GM13977 (cell line): ENCODE data around the gene ARHGAP31.

Source experiments
- DNase-seq: peaks from one replicate; pipeline ENCODE4 v3.0.0; 2012; ENCODE audit warnings: low spot score
- in situ Hi-C: fragments of 300-500 bp; cut with MboI; formaldehyde crosslinking; loops from one replicate; pipeline ENCODE4 v1.12.0; 2022; ENCODE audit warnings: low sequenced_read_pairs, low pct_unique_long_range_greater_than_20kb, mixed read lengths, inconsistent platforms; ENCODE audit not compliant: unreplicated experiment
- TF ChIP-seq, protein P1 (sequence below): IDR thresholded peaks from 2 replicates; pipeline ENCODE4 v1.5.1; 2012; ENCODE audit warnings: mild to moderate bottlenecking, control low read depth; ENCODE audit not compliant: insufficient read depth; ENCODE audit errors: extremely low read depth, missing control alignments

ARHGAP31 gene

DNA sequence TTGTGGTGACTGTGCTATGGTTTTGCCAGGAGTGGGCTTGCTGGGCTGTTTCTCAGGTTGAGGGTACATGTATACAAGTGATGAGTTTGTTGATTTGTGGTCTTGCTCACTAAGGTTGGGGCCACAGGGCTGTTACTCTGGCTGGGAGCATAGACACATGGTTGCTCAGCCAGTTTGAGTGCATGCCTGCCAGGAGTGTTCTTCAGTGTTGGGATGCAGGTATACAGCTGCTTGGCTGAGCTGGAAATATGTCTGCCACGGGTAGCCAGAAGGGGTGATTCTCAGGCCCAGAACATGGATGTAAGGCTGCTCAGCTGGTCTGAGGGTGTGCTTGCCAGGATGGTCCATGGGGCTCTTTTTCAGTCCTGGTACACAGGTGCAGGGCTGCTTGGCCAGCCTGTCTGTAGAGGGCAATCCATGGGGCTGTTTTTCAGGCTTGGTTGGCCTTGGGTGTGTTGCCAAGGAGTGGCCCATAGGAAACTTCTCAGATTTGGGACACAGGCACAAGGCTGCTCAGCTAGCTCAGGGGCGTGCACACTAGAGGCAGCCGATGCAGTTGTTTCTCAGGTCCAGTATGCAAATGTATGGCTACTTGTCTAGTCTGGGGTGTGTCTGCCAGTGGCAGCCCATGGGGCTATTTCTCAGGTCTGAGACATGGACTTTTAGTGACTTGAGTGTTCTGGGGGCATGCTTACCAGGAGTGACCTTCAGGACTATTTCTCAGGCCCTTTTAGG is 5.3 kb upstream of the ARHGAP31 start:
- no peak for DNase-seq
- TF ChIP-seq, protein P1, sequence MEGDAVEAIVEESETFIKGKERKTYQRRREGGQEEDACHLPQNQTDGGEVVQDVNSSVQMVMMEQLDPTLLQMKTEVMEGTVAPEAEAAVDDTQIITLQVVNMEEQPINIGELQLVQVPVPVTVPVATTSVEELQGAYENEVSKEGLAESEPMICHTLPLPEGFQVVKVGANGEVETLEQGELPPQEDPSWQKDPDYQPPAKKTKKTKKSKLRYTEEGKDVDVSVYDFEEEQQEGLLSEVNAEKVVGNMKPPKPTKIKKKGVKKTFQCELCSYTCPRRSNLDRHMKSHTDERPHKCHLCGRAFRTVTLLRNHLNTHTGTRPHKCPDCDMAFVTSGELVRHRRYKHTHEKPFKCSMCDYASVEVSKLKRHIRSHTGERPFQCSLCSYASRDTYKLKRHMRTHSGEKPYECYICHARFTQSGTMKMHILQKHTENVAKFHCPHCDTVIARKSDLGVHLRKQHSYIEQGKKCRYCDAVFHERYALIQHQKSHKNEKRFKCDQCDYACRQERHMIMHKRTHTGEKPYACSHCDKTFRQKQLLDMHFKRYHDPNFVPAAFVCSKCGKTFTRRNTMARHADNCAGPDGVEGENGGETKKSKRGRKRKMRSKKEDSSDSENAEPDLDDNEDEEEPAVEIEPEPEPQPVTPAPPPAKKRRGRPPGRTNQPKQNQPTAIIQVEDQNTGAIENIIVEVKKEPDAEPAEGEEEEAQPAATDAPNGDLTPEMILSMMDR, result no peak
- in situ Hi-C loops, result no loop called here

DNA sequence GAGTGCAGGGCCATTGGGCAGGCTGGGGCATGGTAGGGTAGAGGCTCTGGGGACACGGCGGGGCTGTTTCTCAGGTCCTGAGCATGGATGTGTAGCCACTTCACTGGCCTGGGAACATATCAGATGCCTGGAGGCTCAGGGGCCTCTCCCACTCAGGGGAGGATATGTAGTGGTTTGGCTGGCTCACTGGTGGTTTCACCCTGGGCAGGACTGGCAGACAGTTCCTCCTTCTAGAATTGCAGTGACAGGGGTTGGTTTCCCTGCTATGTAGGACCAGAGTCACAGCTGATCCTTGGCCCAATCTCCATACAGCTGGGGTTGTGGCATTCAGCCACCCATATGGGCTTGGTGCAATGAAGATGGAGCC is 4.8 kb upstream of the ARHGAP31 start:
- in situ Hi-C loops, result no loop called here
- DNase-seq, result no peak
- TF ChIP-seq, protein P1, result no peak

DNA sequence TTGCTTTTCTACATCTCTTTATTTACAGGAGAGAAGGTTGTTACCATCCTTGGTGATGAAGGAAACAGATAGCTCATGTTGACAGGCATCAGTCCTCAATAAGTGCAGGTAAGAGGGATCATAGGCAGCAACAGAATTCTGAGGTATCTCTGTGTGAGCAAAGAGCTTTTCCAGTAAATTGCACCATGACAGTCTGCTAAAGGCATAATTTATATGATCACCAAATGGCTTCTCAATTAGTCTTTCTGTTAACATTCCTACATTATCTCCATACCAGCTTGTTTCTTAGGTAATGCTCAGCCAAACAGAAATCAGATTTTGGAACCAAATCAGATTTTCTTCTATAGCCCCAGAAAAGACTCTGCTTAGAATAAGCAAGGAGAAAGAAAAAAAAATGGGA is 3.6 kb upstream of the ARHGAP31 start:
- DNase-seq, result no peak
- in situ Hi-C loops, result no loop called here
- TF ChIP-seq, protein P1, result no peak

DNA sequence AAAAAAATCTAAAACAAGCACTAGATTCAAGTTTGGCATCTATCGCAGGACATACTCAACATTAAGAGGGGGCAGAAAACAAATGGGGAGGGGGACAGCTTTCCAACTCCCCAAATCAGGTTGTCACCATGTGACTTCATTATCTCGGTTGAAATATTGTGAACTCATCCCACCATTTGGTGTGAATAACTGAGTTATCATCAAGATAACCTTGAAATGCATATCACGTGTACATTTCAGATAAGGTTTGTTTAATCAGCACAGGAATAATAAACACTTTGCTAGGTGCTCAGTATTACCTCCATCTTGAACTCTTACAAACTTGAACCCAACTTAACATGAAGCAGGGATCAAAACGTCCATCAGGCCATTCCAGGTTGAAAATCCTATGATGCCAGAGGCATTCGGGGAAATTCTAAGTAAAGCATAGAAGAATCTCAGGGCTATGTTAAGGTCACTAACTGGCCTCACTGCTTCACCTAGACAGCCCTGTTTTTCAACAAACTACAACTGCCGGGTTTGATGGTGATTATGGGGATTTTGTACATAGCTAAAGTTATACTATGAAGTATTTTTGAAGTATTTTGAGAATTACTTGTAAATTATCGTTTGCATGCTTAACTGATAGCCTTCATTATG is 3.0 kb upstream of the ARHGAP31 start:
- DNase-seq, result no peak
- in situ Hi-C loops, result no loop called here
- TF ChIP-seq, protein P1, result no peak

DNA sequence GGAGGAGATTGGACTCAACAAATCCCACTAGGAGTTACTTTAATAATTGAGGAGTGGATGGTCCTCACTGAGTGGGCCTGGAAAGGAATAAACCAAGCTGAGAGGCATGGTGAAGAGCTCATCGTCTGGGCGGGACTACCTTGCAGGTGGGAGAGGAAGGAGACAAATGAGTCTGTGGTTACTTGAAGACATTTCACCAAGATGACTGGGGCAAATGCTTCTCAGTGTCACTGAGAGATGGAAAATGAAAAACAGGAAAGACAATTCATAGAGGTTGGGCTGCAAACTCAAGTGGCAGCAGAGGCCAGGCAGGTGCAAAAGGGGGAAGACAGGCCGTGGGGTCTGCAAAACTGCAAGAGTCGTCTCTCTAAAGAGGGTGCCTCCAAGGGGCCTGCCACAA is 1.5 kb upstream of the ARHGAP31 start:
- in situ Hi-C loops, result no loop called here
- DNase-seq, result no peak
- TF ChIP-seq, protein P1, result no peak

DNA sequence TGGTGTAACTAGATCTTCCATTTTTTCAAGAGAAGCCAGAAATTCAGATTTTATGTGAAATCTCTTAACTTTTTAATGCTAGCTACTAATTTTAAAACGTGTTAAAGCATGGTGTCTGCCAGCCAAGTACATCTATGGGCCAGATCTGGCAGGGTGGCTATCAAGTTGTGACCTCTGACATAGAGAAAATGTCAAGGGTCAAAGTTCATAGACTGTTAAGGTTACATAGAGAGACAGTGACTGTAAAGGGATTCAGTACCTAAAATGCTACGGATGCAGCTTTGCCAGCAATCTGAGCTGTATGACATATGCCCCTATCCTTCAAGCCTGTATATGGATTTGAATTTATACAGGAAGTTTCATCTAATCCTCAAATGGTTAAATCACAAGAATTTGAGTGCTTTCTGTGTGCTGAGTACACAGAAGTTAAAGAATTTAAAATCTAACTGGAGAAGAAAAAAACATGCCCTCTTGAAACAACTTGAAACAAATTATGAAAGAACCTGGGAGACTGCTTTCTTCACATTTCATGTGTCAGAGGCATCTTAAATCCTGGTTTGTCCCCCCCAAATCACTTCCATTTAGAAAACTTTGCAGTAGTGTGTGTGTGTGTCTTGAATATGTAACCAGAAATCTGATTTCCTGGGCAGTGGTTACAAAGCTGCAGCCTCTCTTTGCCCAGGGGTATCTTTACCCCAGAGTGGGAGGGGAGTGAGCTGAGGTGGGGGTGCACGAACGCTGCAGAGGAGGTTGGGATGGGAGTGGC is 895 bp upstream of the ARHGAP31 start:
- in situ Hi-C loops, result no loop called here
- TF ChIP-seq, protein P1, result no peak
- DNase-seq, result no peak
